Activated CD4-positive, alpha-beta T cell treated with anti-CD3 and anti-CD28 coated beads for 24 hours (primary cell): ENCODE results near the gene ABHD16B.
A peak's percentile ranks its signal among the peaks of the same experiment; 100 is the strongest.
"Not testable (repeated sequence)": the region's sequence is repeated elsewhere in the genome, so short reads cannot be mapped to it uniquely, and the experiment has no call there.

Experiments
- DNase-seq, 2 donors: peaks; one replicate each; pipeline ENCODE4 v3.0.0-alpha.2; 2020; ENCODE audit warnings: low read depth in 2 of 2

Gene ABHD16B

DNA sequence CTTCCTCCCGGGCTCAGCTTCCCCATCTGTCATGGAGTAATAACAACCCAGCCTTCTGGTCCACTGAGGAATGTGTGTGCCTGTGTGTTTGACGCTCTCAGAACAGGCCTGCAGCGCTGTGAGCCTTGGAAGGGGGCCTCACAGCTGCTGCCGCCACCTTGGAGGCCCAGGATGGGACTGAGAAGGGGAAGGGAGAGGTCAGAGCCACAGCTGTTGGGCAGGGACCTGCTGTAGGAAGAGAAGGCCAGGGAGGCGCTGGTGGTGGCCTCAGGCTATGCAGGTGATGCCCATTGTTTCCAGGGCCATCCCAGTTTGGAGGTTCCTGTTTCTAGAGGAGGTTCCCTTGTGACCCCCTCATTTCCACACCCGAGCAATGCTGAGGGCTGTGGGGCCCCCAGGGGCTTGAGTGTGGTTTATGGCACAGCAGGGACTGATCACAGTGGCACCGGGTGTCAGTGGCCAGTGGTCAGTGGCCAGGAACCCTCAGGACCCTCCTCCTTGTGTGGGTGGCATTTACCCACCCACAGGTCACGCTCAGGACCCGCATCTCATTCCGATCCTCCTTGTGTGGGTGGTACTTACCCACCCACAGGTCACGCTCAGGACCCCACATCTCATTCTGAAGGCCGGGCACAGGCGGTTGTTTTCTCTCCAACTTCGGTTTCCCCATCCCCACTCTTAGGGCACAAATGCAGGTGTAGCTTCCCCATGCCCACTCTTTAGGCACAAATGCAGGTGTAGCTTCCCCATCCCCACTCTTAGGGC, 17.8 kb downstream of the ABHD16B start:
- DNase-seq: no peak

GRCh38 chr20:63880901-63881300, 19.6 kb downstream of the ABHD16B start:
- DNase-seq: not testable (repeated sequence)

DNA sequence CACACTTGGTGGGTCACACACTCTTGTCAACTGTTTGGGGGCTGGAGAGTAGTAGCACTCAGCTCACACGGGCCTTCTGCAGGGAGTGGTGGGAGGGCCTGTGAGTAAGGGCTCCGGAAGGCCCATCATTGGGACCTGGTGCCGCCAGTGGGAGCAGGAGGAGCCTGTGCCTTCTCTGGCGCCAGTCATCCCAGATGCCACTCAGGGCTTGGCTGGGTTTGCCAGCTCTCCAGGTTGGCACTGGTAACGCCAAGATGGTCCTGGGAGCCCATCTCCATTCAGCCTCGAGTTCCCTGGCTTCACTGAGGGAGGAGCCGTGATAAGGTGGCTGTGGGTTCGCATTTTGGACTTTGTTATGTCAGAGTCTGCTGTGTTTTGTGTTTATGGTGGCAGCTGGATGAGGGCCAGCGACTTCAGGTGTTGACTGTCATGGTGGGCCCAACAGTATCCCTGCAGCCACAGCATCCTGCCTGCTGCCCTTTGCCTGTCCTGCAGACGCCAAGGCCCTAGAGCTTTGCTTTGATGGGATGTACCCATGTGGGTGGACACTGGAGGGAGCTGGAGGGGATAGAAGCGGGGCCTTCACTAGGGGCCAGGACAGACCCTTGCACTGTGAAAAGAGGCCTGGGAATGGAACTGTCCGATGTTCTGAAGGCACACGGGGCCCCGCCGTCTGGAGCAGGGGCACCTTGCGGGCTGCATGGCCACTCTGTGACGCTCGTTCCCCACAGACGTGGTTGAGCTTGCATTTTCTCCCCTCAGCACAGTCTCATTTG, 20.3 kb downstream of the ABHD16B start:
- no peak for DNase-seq

- DNase-seq: no peak
Observed at GRCh38 chr20:63882257-63883200, 21.2 kb downstream of the ABHD16B start.

- DNase-seq: no peak
Observed at GRCh38 chr20:63883201-63883593, 21.9 kb downstream of the ABHD16B start.

DNA sequence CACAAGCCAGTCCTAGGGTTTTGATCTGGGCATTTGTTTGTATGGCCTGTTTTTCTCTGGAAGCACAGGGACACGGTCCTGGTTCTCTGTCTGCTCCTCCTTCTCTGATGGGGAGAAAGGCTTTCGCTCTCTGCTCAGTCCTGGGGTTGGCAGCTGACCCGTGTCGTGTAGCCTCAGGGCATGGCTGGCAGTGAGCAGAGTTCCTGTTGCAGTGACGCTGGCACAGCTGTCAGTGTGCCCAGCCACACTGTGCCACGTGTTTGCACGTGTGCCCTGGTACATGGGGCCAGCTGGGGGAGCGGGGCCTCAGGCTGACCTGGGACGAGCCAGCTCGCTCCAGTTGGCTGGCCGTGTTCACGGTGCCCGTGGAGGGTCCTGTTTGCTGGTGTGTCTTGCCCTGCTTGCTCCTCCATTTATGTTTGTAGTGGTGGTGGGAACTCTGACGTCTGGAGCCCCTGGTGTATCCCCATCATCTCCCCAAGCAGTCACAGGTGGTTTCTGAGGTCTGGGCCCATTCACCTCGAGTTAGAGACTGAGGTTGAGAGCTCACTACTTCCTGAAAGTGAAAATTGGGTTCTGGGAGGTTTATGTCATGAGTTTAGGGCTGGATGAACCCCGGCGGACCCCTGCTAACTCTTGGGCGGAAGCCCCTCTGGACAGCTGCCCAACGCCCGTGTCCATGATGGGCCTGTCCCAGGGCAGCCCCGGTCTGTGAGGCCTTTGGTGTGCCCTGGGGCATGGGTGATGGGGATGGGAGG, 23.4 kb downstream of the ABHD16B start:
- no peak for DNase-seq

GRCh38 chr20:63885264-63886053, 24.2 kb downstream of the ABHD16B start:
- no peak for DNase-seq

DNA sequence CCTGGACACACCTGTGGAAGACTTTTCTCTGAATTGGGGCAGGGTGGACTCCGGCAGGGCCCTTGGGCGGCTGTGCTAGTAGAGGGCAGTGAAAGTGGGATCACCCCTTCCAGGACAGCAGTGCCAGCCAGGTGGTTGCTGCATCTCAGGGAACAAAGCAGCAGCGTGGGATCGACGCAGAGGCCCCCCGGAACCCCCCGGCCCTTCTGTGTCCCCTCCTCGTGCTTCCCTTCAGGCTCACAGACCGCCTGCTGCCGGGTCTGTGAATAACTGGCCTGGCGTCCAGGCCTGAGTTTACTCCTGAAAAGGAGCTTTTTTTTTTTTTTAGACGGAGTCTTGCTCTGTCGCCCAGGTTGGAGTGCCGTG, 24.7 kb downstream of the ABHD16B start:
- DNase-seq: no peak

- no peak for DNase-seq
Observed at GRCh38 chr20:63886921-63887320, 25.6 kb downstream of the ABHD16B start.

DNA sequence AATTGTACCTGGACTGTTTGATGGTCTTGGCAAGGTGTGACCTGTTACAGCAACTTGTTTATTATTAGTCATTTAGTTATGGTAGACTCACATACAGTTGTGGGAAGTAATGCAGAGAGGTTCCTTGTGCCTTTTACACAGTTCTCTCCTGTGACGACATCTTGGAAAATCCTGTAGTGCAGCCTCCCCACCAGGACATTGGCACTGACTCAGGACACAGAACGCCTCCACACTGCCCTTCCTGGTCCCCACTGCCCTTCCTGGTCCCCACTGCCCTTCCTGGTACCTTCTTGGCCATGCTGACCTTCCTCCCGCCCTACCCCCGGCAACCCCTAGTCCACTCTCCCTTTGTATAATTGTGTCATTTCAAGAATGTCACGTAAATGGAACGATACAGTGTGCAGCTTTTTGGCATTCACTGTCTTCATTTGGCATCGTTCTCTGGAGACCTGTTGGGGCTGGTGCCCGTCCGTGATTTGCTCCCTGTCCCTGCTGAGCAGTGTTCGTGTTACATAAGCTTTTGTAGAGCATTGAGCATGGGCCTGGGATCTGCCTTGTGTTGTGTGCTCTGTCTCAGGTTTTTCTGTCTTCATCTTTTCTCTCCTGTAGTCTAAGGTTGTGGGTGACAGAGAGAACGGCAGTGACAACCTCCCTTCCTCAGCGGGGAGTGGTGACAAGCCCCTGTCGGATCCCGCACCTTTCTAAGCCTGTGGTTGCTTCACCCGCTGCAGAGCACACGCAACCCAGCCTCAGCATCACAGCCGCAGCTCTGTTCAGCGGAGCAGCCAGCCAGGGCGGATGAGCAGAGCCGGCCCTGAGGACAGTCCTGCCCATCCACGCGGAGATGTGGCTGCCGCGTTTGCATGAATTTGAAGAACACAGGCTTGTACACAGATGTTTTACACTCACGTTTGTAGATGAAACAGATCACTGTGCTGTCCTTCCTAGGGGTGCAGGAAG, 28.2 kb downstream of the ABHD16B start:
- no peak for DNase-seq

- DNase-seq: no peak
Observed at GRCh38 chr20:63890201-63890576, 28.9 kb downstream of the ABHD16B start.

- DNase-seq: no peak
Observed at GRCh38 chr20:63890616-63891015, 29.3 kb downstream of the ABHD16B start.

GRCh38 chr20:63891061-63892002, 30.0 kb downstream of the ABHD16B start:
- DNase-seq: no peak

GRCh38 chr20:63892402-63892801, 31.1 kb downstream of the ABHD16B start:
- no peak for DNase-seq

GRCh38 chr20:63893999-63894357, 32.7 kb downstream of the ABHD16B start:
- DNase-seq: no peak

DNA sequence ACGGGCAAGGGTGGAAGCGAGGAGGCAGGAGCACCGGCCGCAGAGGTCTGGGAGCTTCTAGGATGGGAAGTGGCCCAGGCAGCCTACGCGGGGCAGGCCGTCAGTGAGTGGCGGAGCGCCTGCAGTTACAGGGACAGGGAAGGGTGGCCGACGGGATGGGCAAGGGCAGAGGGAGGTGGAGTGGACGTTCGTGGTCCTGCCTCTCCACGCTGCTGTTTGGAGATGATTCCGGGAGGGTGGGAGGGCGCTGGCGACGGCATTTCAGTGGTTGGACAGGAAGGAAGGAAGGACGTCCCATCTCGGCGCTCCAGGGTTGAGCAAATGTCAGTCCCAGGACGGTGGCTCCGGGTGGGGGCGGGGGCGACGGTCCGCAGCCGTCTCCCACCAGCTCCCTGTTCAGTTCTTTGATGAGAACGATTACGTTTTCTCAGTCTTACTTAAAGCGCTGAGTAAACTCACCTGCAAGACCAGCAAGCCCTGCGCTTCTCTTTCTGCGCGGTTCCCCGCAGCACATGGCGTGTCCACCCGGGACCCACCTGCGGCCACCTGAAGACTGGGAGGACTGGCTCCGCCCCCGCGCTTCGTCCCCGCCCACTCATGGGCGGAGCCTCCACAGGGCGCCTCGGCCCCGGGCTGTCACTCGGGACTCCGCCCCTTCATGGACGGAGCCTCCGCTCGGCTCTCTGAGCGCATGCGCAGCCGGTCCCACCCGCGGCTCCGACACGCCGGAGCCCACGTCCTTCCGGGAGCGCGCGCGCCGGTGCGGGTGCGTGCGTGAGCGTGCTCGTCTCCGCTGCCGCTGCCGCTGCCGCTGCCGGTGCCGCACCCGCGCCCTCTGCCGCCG, 33.3 kb downstream of the ABHD16B start, which contains the start of gene DNAJC5:
DNAJC5 (plus strand) TSS at position 769 of the 844 bp plus-strand sequence. CDS start 33,220 bp downstream, outside the sequence.
- peak; percentile 92 for DNase-seq
